ENCODE measurements around the gene APOA4.

The APOA4 gene

GRCh38 chr11:116866804-116867455 is 43.8 kb upstream of the APOA4 start (continued):
- TF ChIP-seq ZNF26 (tag by site-specific recombination; IDR thresholded peaks at IDR 0.05), result no peak
- no peak for TF ChIP-seq PRDM10 (tag by site-specific recombination; IDR thresholded peaks at IDR 0.05)
- TF ChIP-seq ZNF560 (tag by site-specific recombination; IDR thresholded peaks at IDR 0.05; ENCODE audit: borderline replicate concordance), result no peak
- no peak for TF ChIP-seq ZNF292 (tag by site-specific recombination; IDR thresholded peaks at IDR 0.05; ENCODE audit: borderline replicate concordance, low read depth)
- no peak for TF ChIP-seq ZNF280C (tag by site-specific recombination; IDR thresholded peaks at IDR 0.05)
- TF ChIP-seq HOXA7 (CRISPR knock-in tag; IDR thresholded peaks at IDR 0.05; ENCODE audit: borderline replicate concordance), result no peak

GRCh38 chr11:116865696-116866095 is 42.6 kb upstream of the APOA4 start:
- Histone ChIP-seq H3K4me1 (ENCODE audit: control insufficient read depth, insufficient read depth, low read length) (no peaks in the 10 kb centered on the region), H3K27ac (ENCODE audit: extremely low read depth, low read depth, low read length) (no peak overlapping the region), H3K4me3 (ENCODE audit: low read depth, low read length) (no peak overlapping the region), H3K36me3 (ENCODE audit: control insufficient read depth in 2 of 2, insufficient read depth in 1 of 2, low read length in 2 of 2) (peaks cover 0 to 97% of the 10 kb centered on the region in 2 experiments; a peak in 2 of 3 replicates), H3K9me3 (ENCODE audit: control insufficient read depth, insufficient read depth, low read depth, low read length) (no peaks in the 10 kb centered on the region)
- CTCF ChIA-PET, result interaction anchor here (1.3 kb wide), 1 partner anchor 15 kb away, joined by 3 read pairs; no protein-coding TSS in a partner anchor
- POLR2A ChIA-PET, result no interaction called here
- TF ChIP-seq ZNF423 (tag by site-specific recombination; IDR thresholded peaks at IDR 0.05), result no peak
- TF ChIP-seq ZNF777 (tag by site-specific recombination; IDR thresholded peaks at IDR 0.05; ENCODE audit: borderline replicate concordance), result no peak
- no peak for TF ChIP-seq ZBTB17 (tag by site-specific recombination; IDR thresholded peaks at IDR 0.05)
- no peak for TF ChIP-seq ZNF157 (tag by site-specific recombination; IDR thresholded peaks at IDR 0.05)
- no peak for TF ChIP-seq BCL11B (tag by site-specific recombination; IDR thresholded peaks at IDR 0.05; ENCODE audit: low read depth)

GRCh38 chr11:116864531-116864930 is 41.4 kb upstream of the APOA4 start:
- ChIA-PET CTCF (interaction anchor here (0.6 to 1.3 kb wide), 3 partner anchors 16 to 194 kb away, joined by 3 to 4 read pairs (median 3); no protein-coding TSS in a partner anchor), POLR2A (no interaction called here)
- Histone ChIP-seq H3K9me3 (ENCODE audit: control insufficient read depth, insufficient read depth, low read depth, low read length) (no peaks in the 10 kb centered on the region), H3K27ac (ENCODE audit: extremely low read depth, low read depth, low read length) (no peak overlapping the region), H3K4me1 (ENCODE audit: control insufficient read depth, insufficient read depth, low read length) (no peaks in the 10 kb centered on the region), H3K36me3 (ENCODE audit: control insufficient read depth in 2 of 2, insufficient read depth in 1 of 2, low read length in 2 of 2) (peaks cover 0 to 95% of the 10 kb centered on the region in 2 experiments; a peak in 2 of 3 replicates), H3K4me3 (ENCODE audit: low read depth, low read length) (no peak overlapping the region)
- TF ChIP-seq GLIS2 (tag by site-specific recombination; IDR thresholded peaks at IDR 0.05) (no peak), ZNF174 (tag by site-specific recombination; IDR thresholded peaks at IDR 0.05) (no peak), WT1 (tag by site-specific recombination; IDR thresholded peaks at IDR 0.05) (no peak), EGR2 (tag by site-specific recombination; IDR thresholded peaks at IDR 0.05; ENCODE audit: low read depth) (no peak), ZNF2 (tag by site-specific recombination; IDR thresholded peaks at IDR 0.05) (no peak), ZNF664 (tag by site-specific recombination; IDR thresholded peaks at IDR 0.05) (no peak), ZNF148 (tag by site-specific recombination; IDR thresholded peaks at IDR 0.05; ENCODE audit: borderline replicate concordance) (no peak), ZNF837 (tag by site-specific recombination; IDR thresholded peaks at IDR 0.05) (no peak), ZNF544 (tag by site-specific recombination; IDR thresholded peaks at IDR 0.05) (no peak), ZBTB26 (tag by site-specific recombination; optimal IDR thresholded peaks at IDR 0.05) (no peak), HOXC10 (CRISPR knock-in tag; IDR thresholded peaks at IDR 0.05) (no peak)
